Left lung (tissue), 10 donors: ENCODE results near the gene RHEX. TPM values are rescaled to one million over a fixed set of nuclear protein-coding genes. Genes with fewer than 3 reads are reported as not detected.

Experiments
- ATAC-seq: fragments of 200-7000 bp; cut with Tn5 transposase; one replicate; pipeline ENCODE4 v1.9.1; 2020; ENCODE audit warnings: moderate library complexity
- DNase-seq, 4 donors: peaks; one replicate each; pipeline ENCODE4 v3.0.0-alpha.2; 2013 to 2020
- H3K27ac ChIP-seq, 2 donors: fragments of 200-600 bp; sonication (generic) in 1 of 2; one replicate each; pipeline versions ENCODE4 v1.5.0 to v1.8.0; 2020 to 2021
- H3K27me3 ChIP-seq, 2 donors: fragments of 200-600 bp; sonication (generic) in 1 of 2; one replicate each; pipeline versions ENCODE4 v1.5.0 to v1.8.0; 2020 to 2021
- H3K36me3 ChIP-seq, 2 donors: fragments of 200-600 bp; sonication (generic) in 1 of 2; one replicate each; pipeline versions ENCODE4 v1.5.0 to v1.8.0; 2020 to 2021
- H3K4me1 ChIP-seq, 2 donors: fragments of 200-600 bp; one replicate each; pipeline ENCODE4 v1.8.0; 2021
- H3K4me3 ChIP-seq, 2 donors: fragments of 200-600 bp; sonication (generic) in 1 of 2; one replicate each; pipeline versions ENCODE4 v1.5.0 to v1.8.0; 2020 to 2021; ENCODE audit warnings: mild to moderate bottlenecking in 1 of 2
- H3K9me3 ChIP-seq, 2 donors: fragments of 200-600 bp; sonication (generic) in 1 of 2; one replicate each; pipeline versions ENCODE4 v1.5.0 to v1.8.0; 2020 to 2021
- CTCF ChIP-seq, 2 donors: fragments of 200-600 bp; sonication (generic) in 1 of 2; IDR thresholded peaks; one replicate each; pipeline versions ENCODE4 v1.5.0 to v1.8.0; 2021; ENCODE audit warnings: antibody characterized with exemption in 2 of 2
- intact Hi-C, 2 donors: fragments of 100-400 bp; cut with DNase I; formaldehyde crosslinking; loops; one replicate each; pipeline versions ENCODE4 v1.11.2 to v1.14.2; 2022
- polyA plus RNA-seq, 6 donors: library from polyadenylated mRNA; unstranded; fragments of 120-200 nt; gene quantifications; one replicate each; pipeline ENCODE4 v1.2.1, GENCODE V29; 2013; ENCODE audit not compliant: insufficient read length in 6 of 6
- total RNA-seq, 2 donors: library from RNA; stranded (reverse); fragmentation: NEBNext Ultra II Directional; extraction: Animal tissue kit (Norgen Biotek cat#: 25700); gene quantifications; one replicate each; pipeline ENCODE4 v1.2.1, GENCODE V29; 2021
- donor health status: DM: no; HTN: yes; CAD: no.
- donor health status: DM: no; HTN: no; CAD: no.

Gene RHEX
- total and polyA plus RNA-seq, 8 donors, result 0.18 to 2.4 (median 0.32) TPM; not detected in 1

DNA sequence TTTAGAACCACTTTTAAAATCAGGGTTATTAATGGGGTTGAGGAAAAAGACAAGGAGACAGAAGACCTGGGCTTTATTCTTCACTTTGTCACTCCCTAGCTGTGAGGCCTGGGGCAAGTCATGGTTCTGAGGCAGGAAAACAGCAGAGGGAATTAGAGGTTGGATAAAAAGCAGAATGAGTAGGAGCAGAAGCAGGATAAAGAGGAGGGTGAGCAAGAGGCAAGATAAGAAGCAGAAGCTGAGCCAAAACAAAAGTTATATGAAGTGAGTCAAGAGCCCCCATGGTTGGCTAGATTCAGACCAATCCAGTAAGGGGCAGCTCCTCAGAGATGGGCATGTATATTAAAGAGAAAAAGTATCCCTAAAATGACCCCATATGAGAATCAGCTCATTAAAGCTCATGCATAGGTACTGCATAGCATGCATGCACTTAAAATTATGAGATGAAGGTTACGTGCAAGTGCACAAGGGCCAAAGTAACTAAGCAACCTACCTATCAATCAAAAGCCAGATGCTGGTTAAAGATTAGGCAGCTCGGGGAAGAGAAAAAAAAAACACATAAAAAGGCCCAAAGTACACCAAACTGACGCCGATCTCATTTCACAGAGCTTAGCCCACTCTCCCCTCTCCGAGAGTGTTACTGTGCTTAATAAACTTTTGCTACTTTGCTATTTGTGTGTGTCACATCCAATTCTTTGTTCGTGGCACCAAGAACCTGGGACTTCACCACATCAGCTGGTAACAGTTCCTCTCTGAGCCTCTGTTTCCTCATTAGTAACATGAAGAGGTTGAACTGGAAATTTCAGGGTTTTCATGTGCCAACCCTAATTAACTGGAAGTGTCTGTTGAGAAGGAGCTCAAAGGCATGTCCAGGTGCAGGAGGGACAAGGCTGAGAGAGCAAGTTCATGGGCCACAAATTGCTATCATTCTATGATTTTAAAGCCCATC is 62.0 kb downstream of the RHEX start:
- H3K4me3 ChIP-seq, result no peak overlapping the region
- H3K27ac ChIP-seq, result no peak overlapping the region
- intact Hi-C loops, result loop anchor here in 1 of 2 donors (10.0 kb wide), 1 partner anchor 200 kb away; no protein-coding TSS in a partner anchor
- no peaks in the 10 kb centered on the region for H3K9me3 ChIP-seq
- no peaks in the 10 kb centered on the region for H3K36me3 ChIP-seq
- TF ChIP-seq CTCF (IDR thresholded peaks at IDR 0.05), result no peak
- H3K27me3 ChIP-seq, result peaks cover 0 to 37% of the 10 kb centered on the region in 2 donors
- DNase-seq (no peak), ATAC-seq (no peak)
- peaks cover 10 to 14% of the 10 kb centered on the region in 2 donors for H3K4me1 ChIP-seq

DNA sequence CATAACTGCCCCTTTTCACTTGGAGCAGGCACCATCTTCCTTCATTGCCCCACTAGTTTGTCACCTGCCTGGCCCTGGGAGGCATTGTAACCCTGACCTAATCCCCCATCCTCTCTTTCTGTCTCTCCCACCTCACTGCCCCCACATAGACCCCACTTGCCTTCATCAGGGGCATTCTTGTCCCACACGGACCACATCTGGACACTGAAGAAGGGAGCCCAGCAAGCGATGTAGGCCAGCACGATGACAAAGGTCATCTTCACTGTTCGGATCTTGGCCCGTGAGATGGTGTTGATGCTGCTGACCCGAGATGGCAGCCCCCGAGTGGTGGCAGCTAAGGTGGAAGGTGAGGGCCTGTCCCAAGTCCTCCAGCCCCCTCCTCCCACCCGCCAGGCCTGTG is 62.8 kb downstream of the RHEX start:
- Histone ChIP-seq H3K4me3 (no peak overlapping the region), H3K27me3 (peaks cover 0 to 37% of the 10 kb centered on the region in 2 donors), H3K4me1 (peaks cover 10 to 14% of the 10 kb centered on the region in 2 donors), H3K27ac (no peak overlapping the region), H3K36me3 (no peaks in the 10 kb centered on the region), H3K9me3 (peaks cover 0 to 4% of the 10 kb centered on the region in 2 donors)
- intact Hi-C loops, result loop anchor here in 1 of 2 donors (10.0 kb wide), 1 partner anchor 201 kb away; no protein-coding TSS in a partner anchor
- DNase-seq (no peak), ATAC-seq (no peak)
- no peak for TF ChIP-seq CTCF (IDR thresholded peaks at IDR 0.05)

DNA sequence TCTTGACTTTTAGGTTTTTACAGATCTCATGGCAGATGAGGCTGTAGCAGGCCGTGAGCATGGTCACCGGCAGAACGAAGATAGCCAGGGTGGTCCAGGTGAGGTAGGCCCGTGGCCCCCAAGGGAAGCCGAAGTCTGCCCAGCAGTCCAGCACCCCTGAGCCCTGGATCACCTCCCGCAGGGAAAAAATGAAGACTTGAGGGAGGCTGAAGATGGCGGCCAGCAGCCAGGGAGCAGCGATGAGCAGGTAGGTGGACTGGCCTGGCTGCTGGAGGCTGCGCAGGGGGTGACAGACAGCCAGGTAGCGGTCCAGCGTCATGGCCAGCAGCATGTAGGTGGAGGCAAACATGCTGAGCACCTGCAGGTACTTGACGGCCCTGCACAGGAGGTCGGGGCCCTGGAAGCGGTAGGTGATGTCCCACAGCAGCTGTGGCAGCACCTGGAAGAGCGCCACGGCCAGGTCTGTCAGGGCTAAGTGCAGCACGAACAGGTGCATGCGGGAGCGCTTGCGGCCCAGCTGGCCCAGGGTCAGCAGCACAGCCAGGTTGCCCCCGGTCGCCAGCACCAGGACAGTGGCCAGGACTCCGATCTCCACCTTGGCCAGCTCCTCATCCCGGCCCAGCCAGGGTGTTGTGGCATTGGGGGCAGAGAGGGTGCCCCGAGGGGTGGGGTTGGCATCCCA is 63.4 kb downstream of the RHEX start:
- Histone ChIP-seq H3K9me3 (peaks cover 0 to 9% of the 10 kb centered on the region in 2 donors), H3K27ac (no peak overlapping the region), H3K27me3 (peaks cover 0 to 37% of the 10 kb centered on the region in 2 donors), H3K4me3 (no peak overlapping the region), H3K4me1 (peaks cover 10 to 14% of the 10 kb centered on the region in 2 donors), H3K36me3 (no peaks in the 10 kb centered on the region)
- intact Hi-C loops, result loop anchor here in 1 of 2 donors (10.0 kb wide), 1 partner anchor 202 kb away; no protein-coding TSS in a partner anchor
- DNase-seq (peak in 1 of 4 donors; percentile 64), ATAC-seq (no peak)
- no peak for TF ChIP-seq CTCF (IDR thresholded peaks at IDR 0.05)

DNA sequence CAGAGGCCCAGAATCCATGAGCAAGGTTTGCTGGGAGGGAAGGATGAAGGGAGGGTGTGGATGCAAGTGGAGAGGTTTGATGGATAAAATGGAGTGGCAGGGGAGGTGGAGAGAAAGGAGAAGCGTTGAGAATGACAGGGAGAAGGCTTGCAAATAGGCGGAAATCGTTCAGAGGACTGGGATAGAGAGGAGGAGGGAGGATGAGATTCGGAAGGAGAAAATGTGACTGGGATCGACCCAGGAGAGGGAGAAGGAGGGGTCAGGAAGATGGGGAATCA is 63.8 kb downstream of the RHEX start:
- Histone ChIP-seq H3K4me3 (peak overlapping the region in 1 of 2 donors; percentile 15), H3K36me3 (no peaks in the 10 kb centered on the region), H3K27ac (no peak overlapping the region), H3K27me3 (peaks cover 0 to 37% of the 10 kb centered on the region in 2 donors), H3K4me1 (peaks cover 10 to 14% of the 10 kb centered on the region in 2 donors), H3K9me3 (peaks cover 0 to 12% of the 10 kb centered on the region in 2 donors)
- ATAC-seq (no peak), DNase-seq (no peak)
- intact Hi-C loops, result loop anchor here in 1 of 2 donors (10.0 kb wide), 1 partner anchor 202 kb away; no protein-coding TSS in a partner anchor
- no peak for TF ChIP-seq CTCF (IDR thresholded peaks at IDR 0.05)
